SK-N-MC (cell line): ENCODE measurements around the gene ERGIC1.
A peak's percentile ranks its signal among the peaks of the same experiment; 100 is the strongest.

Source experiments
- DNase-seq: peaks from one replicate; pipeline ENCODE4 v3.0.0-alpha.2; 2011; ENCODE audit warnings: low read depth, low spot score
- H3K27ac ChIP-seq: fragments of 200-600 bp; sonication (generic); 2 replicates; pipeline ENCODE4 v1.5.1; 2016; ENCODE audit warnings: mixed run types
- H3K36me3 ChIP-seq: fragments of 200-600 bp; sonication (generic); 2 replicates; pipeline ENCODE4 v1.6.1; 2017; ENCODE audit warnings: antibody characterized with exemption, low read length, mixed read lengths; ENCODE audit not compliant: insufficient read depth
- H3K4me3 ChIP-seq: fragments of 200-600 bp; sonication (generic); 2 replicates; pipeline ENCODE4 v1.5.1; 2016
- H3K9ac ChIP-seq: fragments of 200-600 bp; sonication (generic); 2 replicates; pipeline ENCODE4 v1.8.0; 2017; ENCODE audit warnings: mixed run types, mixed read lengths; ENCODE audit not compliant: insufficient read length
- H3K9me3 ChIP-seq: fragments of 200-600 bp; sonication (generic); 2 replicates; pipeline ENCODE4 v1.6.1; 2017; ENCODE audit warnings: low read depth, mild to moderate bottlenecking, antibody characterized with exemption, low read length, moderate library complexity, mixed read lengths
- EZH2 ChIP-seq: fragments of 200-600 bp; sonication (generic); IDR thresholded peaks from one replicate; pipeline ENCODE4 v1.6.1; 2017; ENCODE audit warnings: antibody characterized with exemption
- FOXP2 ChIP-seq: optimal IDR thresholded peaks from 2 replicates; pipeline ENCODE3; 2011; ENCODE audit warnings: mild to moderate bottlenecking, moderate library complexity; ENCODE audit not compliant: insufficient read depth; ENCODE audit errors: extremely low read length, control extremely low read depth
- POLR2AphosphoS5 ChIP-seq: IDR thresholded peaks from 2 replicates; pipeline ENCODE4 v1.6.1; 2012; ENCODE audit warnings: mild to moderate bottlenecking, low read depth, low read length, borderline replicate concordance

The ERGIC1 gene

DNA sequence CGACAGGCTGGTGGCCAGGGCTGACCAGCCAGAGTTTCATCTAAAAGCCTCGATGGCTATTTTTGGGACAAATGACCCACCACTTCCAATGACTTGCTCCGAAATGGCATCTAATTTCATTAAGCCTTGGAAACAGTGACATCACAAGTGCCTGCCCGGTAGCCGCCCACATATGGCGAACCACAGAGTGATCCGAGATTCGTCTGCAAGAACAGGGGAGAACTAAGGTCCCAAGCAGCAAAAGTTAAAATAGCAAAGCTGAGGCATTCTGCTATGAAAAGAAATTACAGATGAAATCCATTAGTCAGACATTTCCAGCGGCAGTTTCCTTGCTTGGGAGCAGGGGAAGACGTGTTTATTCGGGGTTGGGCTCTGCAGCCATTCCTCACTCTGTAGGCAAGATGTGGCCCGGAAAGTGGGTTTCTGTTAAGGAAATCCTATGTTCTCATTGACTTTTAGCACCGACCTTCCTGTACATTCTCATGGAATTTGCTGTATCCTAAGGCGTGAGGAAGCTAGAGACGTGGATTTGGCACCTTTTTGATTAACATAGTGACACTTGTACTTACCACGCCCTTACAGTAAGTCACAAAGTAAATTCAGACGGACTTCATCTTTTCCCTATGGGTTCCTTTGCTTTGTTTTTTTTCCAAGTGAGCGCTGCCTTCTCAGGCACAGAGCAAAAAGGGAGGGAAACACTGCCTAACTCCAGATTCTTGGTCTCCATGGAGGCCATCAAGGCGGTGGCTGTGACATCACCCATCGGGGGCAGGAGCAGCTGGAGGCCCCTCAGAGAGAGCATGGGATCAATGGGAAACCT lies 45.1 kb downstream of the ERGIC1 start:
- Histone ChIP-seq H3K9ac (no peak overlapping the region), H3K36me3 (no peaks in the 10 kb centered on the region), H3K27ac (no peak overlapping the region), H3K4me3 (no peak overlapping the region), H3K9me3 (no peaks in the 10 kb centered on the region)
- no peak for DNase-seq
- no peak for TF ChIP-seq POLR2AphosphoS5
- no peak for TF ChIP-seq EZH2
- no peak for TF ChIP-seq FOXP2

DNA sequence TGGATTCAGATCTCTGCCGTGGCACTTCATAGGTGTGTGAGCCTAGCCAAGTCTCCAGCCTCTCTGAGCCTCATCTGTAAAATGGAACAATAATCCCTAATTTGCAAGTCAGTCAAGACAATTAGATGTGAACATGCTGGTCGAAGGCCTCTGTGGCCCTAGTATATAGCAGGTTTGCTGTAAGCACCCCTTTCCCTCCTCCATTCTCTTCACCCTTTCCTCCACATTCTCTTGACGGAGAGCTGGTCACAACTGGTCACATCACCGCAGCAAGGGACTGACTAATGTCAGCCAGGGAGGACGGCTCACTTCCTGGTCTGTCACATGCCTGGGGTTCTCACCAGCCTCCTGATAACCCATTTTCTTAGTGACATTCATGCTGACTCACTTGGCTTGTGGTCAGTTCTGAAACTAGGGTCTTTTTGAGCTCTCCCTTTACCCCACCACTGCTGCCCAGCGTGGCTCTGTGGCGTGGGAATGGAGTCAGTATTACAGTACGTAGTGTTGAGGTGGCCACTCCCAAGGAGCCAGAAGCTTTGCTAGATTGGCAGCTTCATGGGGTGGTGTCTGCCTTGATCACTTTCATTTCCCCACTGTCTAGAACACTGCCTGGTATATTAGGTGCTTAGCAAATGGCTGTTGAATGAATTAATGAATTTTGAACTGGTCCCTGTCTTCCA lies 47.8 kb downstream of the ERGIC1 start:
- Histone ChIP-seq H3K4me3 (no peak overlapping the region), H3K9ac (no peak overlapping the region), H3K36me3 (no peaks in the 10 kb centered on the region), H3K27ac (no peak overlapping the region), H3K9me3 (no peaks in the 10 kb centered on the region)
- no peak for TF ChIP-seq FOXP2
- no peak for TF ChIP-seq POLR2AphosphoS5
- TF ChIP-seq EZH2 = no peak
- DNase-seq = no peak

DNA sequence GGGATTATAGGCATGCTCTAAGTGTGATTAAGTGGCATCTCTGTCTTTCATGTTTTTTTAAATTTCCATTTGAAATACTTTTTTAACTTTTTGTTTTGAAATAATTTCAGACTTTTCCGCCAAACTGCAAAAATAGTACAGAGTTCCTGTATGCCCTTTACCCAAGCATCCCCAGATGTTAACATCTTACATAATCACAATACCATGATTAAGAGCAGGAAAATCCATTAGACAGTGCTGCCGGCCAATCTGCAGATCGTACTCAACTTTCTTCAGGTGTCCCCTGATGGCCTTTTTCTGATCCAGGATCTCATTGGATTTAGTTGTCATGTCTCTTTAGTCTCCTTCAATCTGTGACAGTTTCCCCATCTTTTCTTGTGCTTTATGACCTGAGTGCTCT lies 49.0 kb downstream of the ERGIC1 start:
- Histone ChIP-seq H3K36me3 (no peaks in the 10 kb centered on the region), H3K9ac (no peak overlapping the region), H3K27ac (no peak overlapping the region), H3K4me3 (no peak overlapping the region), H3K9me3 (no peaks in the 10 kb centered on the region)
- TF ChIP-seq POLR2AphosphoS5 (no peak), FOXP2 (no peak), EZH2 (no peak)
- DNase-seq = no peak

DNA sequence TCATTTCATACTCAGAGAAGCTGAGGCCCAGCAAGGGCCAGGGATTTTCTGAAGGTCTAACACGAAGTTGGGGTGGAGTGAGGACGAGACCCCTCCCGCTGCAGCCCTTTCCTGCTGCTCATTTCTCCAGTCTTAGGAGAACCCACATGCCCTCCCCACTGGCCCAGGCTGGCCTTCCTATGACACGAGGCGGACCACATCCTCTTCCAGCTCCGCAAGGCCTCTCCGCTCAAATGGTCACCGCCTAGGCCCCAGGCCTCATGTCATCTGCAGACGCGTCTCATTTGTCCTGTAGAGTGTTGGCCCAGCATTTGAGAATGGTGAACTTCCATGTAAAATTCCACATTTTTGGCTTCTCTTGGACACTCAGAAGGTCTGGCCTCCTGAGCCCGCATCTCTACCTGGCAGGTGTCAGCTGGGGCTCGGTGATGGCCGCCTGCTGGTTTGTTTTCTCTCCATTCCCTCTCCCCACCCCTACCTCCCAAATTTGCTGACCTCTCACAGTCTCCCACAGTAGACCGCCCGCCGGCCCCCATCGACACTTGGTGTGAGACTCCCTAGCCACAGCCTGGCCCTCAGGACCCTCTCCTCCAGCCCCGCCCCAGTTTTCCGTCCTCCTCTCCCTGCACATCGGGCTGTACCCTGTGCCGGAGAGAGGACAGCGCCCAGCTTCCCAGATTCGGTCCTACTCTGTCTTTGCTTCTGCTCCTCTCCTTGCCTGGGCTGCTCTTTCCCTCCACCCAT lies 51.7 kb downstream of the ERGIC1 start:
- Histone ChIP-seq H3K36me3 (no peaks in the 10 kb centered on the region), H3K27ac (no peak overlapping the region), H3K9me3 (no peaks in the 10 kb centered on the region), H3K4me3 (no peak overlapping the region), H3K9ac (no peak overlapping the region)
- no peak for DNase-seq
- TF ChIP-seq POLR2AphosphoS5 (no peak), FOXP2 (no peak), EZH2 (no peak)

DNA sequence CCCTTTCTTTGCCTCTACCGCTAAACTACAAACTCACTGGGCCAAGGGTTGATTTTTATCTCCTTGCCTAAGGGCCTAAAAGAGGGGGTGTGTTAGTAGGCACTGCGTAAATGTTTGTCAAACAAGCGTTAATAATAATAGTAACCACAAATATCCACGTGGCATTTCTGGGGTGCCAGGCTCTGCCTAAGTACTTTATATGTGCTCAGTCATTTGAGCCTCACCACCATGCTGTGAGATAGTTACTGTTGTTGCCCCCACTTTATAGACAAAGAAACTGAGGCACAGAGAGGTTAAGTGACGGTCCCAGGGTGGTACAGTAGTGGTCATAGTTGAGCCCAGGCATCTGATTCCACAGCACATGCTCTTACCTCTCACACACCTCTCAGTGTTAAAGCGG lies 52.4 kb downstream of the ERGIC1 start:
- H3K9me3 ChIP-seq = no peaks in the 10 kb centered on the region
- H3K4me3 ChIP-seq = no peak overlapping the region
- DNase-seq = no peak
- no peak overlapping the region for H3K27ac ChIP-seq
- TF ChIP-seq FOXP2 (no peak), EZH2 (no peak), POLR2AphosphoS5 (no peak)
- H3K36me3 ChIP-seq = no peaks in the 10 kb centered on the region
- no peak overlapping the region for H3K9ac ChIP-seq

DNA sequence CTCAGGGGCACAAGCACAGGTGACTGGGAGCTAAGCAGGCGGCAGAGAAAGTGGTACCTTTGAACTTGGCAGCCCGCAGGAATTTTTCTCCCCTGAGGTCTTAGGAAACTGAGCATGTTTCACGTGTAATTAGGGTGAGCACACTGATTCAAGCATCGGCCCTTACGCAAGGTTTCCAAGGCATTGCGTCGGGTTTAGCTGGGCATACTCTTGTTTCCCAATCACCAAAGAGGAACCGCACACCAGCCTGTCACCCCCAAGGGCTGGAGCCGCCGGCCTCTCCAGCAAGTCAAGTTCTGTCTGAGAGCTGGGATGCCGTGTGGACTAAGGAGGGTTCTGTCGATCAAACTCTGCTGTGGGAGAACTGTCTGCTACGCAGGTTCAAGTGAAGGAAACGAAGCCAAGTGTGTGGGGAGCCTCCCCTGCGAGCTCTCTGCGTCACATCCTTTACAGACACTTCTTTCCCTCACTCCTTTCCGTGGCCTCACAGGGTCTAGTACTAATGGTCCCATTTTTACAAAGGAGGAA lies 53.0 kb downstream of the ERGIC1 start:
- TF ChIP-seq EZH2 = no peak
- no peak for TF ChIP-seq POLR2AphosphoS5
- TF ChIP-seq FOXP2 = no peak
- Histone ChIP-seq H3K36me3 (no peaks in the 10 kb centered on the region), H3K27ac (peak overlapping the region; percentile 64; the same call in 1 of the 2 replicates), H3K4me3 (no peak overlapping the region), H3K9ac (peak overlapping the region; percentile 32), H3K9me3 (no peaks in the 10 kb centered on the region)
- peak; percentile 16 for DNase-seq

DNA sequence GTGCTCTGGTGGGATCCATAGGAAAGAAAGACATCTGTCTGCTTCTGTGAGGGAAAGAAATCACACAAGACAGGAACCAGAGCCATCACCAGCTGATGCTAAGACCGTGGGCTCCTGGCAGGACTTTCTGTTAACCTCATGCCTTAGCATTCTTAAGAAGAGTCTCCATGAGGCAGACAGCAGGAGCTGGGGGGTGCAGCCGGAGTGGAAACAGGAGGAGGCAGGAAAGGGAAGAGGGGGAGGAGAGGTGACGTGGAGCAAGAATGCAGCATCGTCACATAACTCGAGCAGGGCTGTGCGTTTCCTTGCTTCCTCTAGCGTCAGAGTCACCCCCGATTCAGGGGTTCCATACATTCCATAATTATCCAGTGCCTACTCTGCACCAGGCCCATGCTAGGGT lies 53.6 kb downstream of the ERGIC1 start:
- peak overlapping the region; percentile 64; the same call in 1 of the 2 replicates for H3K27ac ChIP-seq
- peak overlapping the region; percentile 32 for H3K9ac ChIP-seq
- DNase-seq = no peak
- no peak overlapping the region for H3K4me3 ChIP-seq
- H3K36me3 ChIP-seq = no peaks in the 10 kb centered on the region
- TF ChIP-seq EZH2 = no peak
- TF ChIP-seq FOXP2 = no peak
- no peaks in the 10 kb centered on the region for H3K9me3 ChIP-seq

DNA sequence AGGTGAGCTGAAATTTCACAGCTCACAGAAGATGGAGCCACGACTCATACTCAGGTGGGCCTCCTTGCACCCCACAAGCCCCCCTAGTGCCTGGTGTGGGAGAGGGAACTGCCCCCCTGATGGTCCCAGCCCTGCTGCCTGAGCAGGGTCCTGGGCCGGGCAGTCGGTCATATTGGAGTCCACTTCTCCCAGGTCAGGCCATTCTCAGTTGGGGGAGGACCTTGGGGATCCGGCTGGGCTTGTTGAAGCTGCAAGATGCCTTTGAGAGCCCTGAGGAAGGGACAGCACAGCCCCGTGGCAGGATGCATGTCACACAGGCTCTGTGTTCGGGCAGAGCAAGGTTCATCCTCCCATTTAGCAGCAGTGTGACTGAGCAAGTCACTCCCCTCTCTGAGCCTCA lies 56.6 kb downstream of the ERGIC1 start:
- Histone ChIP-seq H3K9ac (no peak overlapping the region), H3K36me3 (no peaks in the 10 kb centered on the region), H3K9me3 (no peaks in the 10 kb centered on the region), H3K27ac (no peak overlapping the region), H3K4me3 (no peak overlapping the region)
- DNase-seq = no peak
- TF ChIP-seq FOXP2 (no peak), EZH2 (no peak), POLR2AphosphoS5 (no peak)
